Measurements from ENCODE around the gene ICOS.
"Not testable (repeated sequence)": the region's sequence is repeated elsewhere in the genome, so short reads cannot be mapped to it uniquely, and the experiment has no call there.

ICOS gene

GRCh38 chr2:203934711-203935438 lies 1.7 kb upstream of the ICOS start:
- no peaks in the 10 kb centered on the region for H3K9me3 Mint-ChIP-seq
- DNase-seq (ENCODE audit: low spot score): no peak
- peaks cover 43% of the 10 kb centered on the region for H3K4me1 Mint-ChIP-seq (ENCODE audit: low read depth)
- H3K36me3 Mint-ChIP-seq (ENCODE audit: low read depth): peaks cover 27% of the 10 kb centered on the region
- no peaks in the 10 kb centered on the region for H3K27me3 Mint-ChIP-seq (ENCODE audit: low read depth)
- peak overlapping the region; percentile 91 for H3K27ac Mint-ChIP-seq
- peak overlapping the region; percentile 55 for H3K4me3 Mint-ChIP-seq

GRCh38 chr2:203935568-203935967 lies 995 bp upstream of the ICOS start:
- no peak for DNase-seq (ENCODE audit: low spot score)
- peaks cover 34% of the 10 kb centered on the region for H3K36me3 Mint-ChIP-seq (ENCODE audit: low read depth)
- peak overlapping the region; percentile 14 for H3K4me3 Mint-ChIP-seq
- no peak overlapping the region for H3K27ac Mint-ChIP-seq
- H3K27me3 Mint-ChIP-seq (ENCODE audit: low read depth): no peaks in the 10 kb centered on the region
- no peaks in the 10 kb centered on the region for H3K9me3 Mint-ChIP-seq
- peaks cover 50% of the 10 kb centered on the region for H3K4me1 Mint-ChIP-seq (ENCODE audit: low read depth)

GRCh38 chr2:203936949-203937348 lies 386 bp downstream of the ICOS start:
- Mint-ChIP-seq H3K4me1 (ENCODE audit: low read depth) (peaks cover 56% of the 10 kb centered on the region), H3K36me3 (ENCODE audit: low read depth) (peaks cover 45% of the 10 kb centered on the region), H3K27me3 (ENCODE audit: low read depth) (no peaks in the 10 kb centered on the region), H3K4me3 (peak overlapping the region; percentile 100), H3K9me3 (no peaks in the 10 kb centered on the region), H3K27ac (peak overlapping the region; percentile 92)
- DNase-seq (ENCODE audit: low spot score): no peak

- DNase-seq (ENCODE audit: low spot score): no peak
- Mint-ChIP-seq H3K27ac (peak overlapping the region; percentile 92), H3K9me3 (no peaks in the 10 kb centered on the region), H3K36me3 (ENCODE audit: low read depth) (peaks cover 48% of the 10 kb centered on the region), H3K4me1 (ENCODE audit: low read depth) (peaks cover 62% of the 10 kb centered on the region), H3K4me3 (peak overlapping the region; percentile 100), H3K27me3 (ENCODE audit: low read depth) (no peaks in the 10 kb centered on the region)
Measured at GRCh38 chr2:203937788-203938187, 1.2 kb downstream of the ICOS start.

- Mint-ChIP-seq H3K27ac (peak overlapping the region; percentile 88), H3K36me3 (ENCODE audit: low read depth) (peaks cover 68% of the 10 kb centered on the region), H3K4me1 (ENCODE audit: low read depth) (peaks cover 56% of the 10 kb centered on the region), H3K27me3 (ENCODE audit: low read depth) (no peaks in the 10 kb centered on the region), H3K4me3 (peak overlapping the region; percentile 100), H3K9me3 (no peaks in the 10 kb centered on the region)
- DNase-seq (ENCODE audit: low spot score): no peak
Measured at GRCh38 chr2:203940039-203940438, 3.5 kb downstream of the ICOS start.

GRCh38 chr2:203943493-203944382 lies 7.2 kb downstream of the ICOS start:
- peak overlapping the region; percentile 33 for H3K27ac Mint-ChIP-seq
- H3K27me3 Mint-ChIP-seq (ENCODE audit: low read depth); DNase-seq (ENCODE audit: low spot score); H3K9me3 Mint-ChIP-seq: not testable (repeated sequence)
- peak overlapping the region; percentile 71 for H3K4me3 Mint-ChIP-seq
- peaks cover 74% of the 10 kb centered on the region for H3K4me1 Mint-ChIP-seq (ENCODE audit: low read depth)
- peaks cover 72% of the 10 kb centered on the region for H3K36me3 Mint-ChIP-seq (ENCODE audit: low read depth)

DNA sequence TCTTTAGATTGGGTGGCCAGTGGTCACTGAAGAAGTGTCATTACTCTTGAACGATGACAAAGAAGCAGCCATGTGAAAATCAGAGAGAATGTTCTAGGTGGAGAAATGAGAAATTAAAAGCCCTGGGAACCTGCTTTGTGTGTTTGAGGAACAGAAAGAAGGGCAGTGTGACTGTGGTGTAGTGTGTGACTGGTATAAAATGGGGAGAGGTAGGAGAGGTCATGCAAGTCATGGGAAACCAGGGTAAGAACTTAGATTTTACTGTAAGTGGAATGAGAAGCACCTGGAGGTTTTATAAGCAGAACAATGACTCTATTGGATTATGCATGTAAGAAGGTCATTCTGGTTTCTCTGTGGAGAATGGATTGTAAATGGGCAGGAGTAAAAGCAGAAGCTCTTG lies 12.2 kb downstream of the ICOS start:
- DNase-seq (ENCODE audit: low spot score): no peak
- H3K36me3 Mint-ChIP-seq (ENCODE audit: low read depth): peaks cover 45% of the 10 kb centered on the region
- no peaks in the 10 kb centered on the region for H3K27me3 Mint-ChIP-seq (ENCODE audit: low read depth)
- peak overlapping the region; percentile 15 for H3K27ac Mint-ChIP-seq
- peak overlapping the region; percentile 48 for H3K4me3 Mint-ChIP-seq
- H3K9me3 Mint-ChIP-seq: no peaks in the 10 kb centered on the region
- H3K4me1 Mint-ChIP-seq (ENCODE audit: low read depth): peaks cover 70% of the 10 kb centered on the region

DNA sequence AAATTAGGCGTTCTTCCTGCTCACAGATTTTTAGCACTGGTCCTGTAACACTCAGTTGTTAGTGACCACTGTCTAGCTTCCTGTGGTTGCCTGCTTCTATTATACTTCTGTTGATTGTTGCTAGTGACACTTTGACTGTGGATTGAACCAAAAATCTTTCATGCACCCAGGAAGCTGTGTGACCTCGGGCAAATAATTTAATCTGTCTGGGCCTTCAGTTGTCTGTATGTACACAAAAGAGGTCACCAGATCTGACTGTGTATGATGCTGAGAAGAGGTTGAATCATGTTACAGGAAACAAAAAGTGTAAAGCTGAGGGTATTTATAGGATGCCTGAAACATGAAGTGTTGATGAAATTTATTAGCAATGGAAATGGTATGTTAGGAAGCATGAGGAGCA lies 12.7 kb downstream of the ICOS start:
- peak overlapping the region; percentile 48 for H3K4me3 Mint-ChIP-seq
- DNase-seq (ENCODE audit: low spot score): no peak

DNA sequence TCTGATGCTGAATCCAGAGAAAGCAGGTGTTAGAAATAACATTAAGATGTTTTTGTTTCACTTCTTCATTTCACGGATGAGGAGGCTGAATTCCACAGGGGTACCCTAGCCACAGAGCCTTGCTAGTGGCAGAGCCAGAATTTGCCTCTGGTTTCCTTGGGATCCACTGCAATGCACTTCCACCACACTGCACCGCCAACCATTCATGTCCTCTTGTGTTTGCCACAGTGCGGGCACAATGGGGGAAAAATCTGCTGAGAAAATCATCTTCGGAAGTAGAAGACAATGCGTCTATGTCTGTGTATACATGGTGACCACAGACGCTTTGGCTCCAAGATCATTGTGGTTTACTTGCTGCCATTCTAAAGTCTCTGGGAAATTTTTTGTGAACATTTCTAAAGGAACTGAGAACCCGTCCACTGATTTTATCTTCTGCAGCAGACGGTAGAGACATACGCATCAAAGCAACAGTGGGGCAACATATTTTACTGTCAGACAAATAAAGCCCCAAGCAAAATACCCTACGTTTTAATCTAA lies 14.9 kb downstream of the ICOS start:
- Mint-ChIP-seq H3K4me3 (peak overlapping the region; percentile 82), H3K27me3 (ENCODE audit: low read depth) (no peaks in the 10 kb centered on the region), H3K36me3 (ENCODE audit: low read depth) (peaks cover 42% of the 10 kb centered on the region), H3K4me1 (ENCODE audit: low read depth) (peaks cover 62% of the 10 kb centered on the region), H3K27ac (peak overlapping the region; percentile 76), H3K9me3 (no peaks in the 10 kb centered on the region)
- peak; percentile 65 for DNase-seq (ENCODE audit: low spot score)

More for the DNA sequence above, 12.7 kb downstream of the ICOS start:
- peaks cover 68% of the 10 kb centered on the region for H3K4me1 Mint-ChIP-seq (ENCODE audit: low read depth)
- H3K27ac Mint-ChIP-seq: peak overlapping the region; percentile 51
- no peaks in the 10 kb centered on the region for H3K9me3 Mint-ChIP-seq
- peaks cover 41% of the 10 kb centered on the region for H3K36me3 Mint-ChIP-seq (ENCODE audit: low read depth)
- H3K27me3 Mint-ChIP-seq (ENCODE audit: low read depth): no peaks in the 10 kb centered on the region

- Mint-ChIP-seq H3K4me3 (no peak overlapping the region), H3K4me1 (ENCODE audit: low read depth) (peaks cover 17% of the 10 kb centered on the region), H3K27me3 (ENCODE audit: low read depth) (no peaks in the 10 kb centered on the region), H3K36me3 (ENCODE audit: low read depth) (peaks cover 61% of the 10 kb centered on the region), H3K9me3 (no peaks in the 10 kb centered on the region), H3K27ac (no peak overlapping the region)
- no peak for DNase-seq (ENCODE audit: low spot score)
Measured at GRCh38 chr2:203959265-203959664, 22.7 kb downstream of the ICOS start.

DNA sequence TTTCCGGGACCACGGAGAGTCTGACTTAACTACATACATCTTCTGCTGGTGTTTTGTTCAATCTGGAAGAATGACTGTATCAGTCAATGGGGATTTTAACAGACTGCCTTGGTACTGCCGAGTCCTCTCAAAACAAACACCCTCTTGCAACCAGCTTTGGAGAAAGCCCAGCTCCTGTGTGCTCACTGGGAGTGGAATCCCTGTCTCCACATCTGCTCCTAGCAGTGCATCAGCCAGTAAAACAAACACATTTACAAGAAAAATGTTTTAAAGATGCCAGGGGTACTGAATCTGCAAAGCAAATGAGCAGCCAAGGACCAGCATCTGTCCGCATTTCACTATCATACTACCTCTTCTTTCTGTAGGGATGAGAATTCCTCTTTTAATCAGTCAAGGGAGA lies 23.1 kb downstream of the ICOS start:
- Mint-ChIP-seq H3K4me1 (ENCODE audit: low read depth) (peaks cover 14% of the 10 kb centered on the region), H3K36me3 (ENCODE audit: low read depth) (peaks cover 61% of the 10 kb centered on the region), H3K27ac (no peak overlapping the region), H3K27me3 (ENCODE audit: low read depth) (no peaks in the 10 kb centered on the region), H3K9me3 (no peaks in the 10 kb centered on the region), H3K4me3 (no peak overlapping the region)
- DNase-seq (ENCODE audit: low spot score): no peak

DNA sequence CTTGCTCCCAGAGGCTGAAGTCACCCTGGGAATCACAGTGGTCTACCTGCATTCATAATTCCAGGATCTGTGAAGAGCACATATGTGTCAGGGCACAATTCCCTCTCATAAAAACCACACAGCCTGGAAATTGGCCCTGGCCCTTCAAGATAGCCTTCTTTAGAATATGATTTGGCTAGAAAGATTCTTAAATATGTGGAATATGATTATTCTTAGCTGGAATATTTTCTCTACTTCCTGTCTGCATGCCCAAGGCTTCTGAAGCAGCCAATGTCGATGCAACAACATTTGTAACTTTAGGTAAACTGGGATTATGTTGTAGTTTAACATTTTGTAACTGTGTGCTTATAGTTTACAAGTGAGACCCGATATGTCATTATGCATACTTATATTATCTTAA lies 24.2 kb downstream of the ICOS start:
- Mint-ChIP-seq H3K9me3 (no peaks in the 10 kb centered on the region), H3K36me3 (ENCODE audit: low read depth) (peaks cover 51% of the 10 kb centered on the region), H3K4me1 (ENCODE audit: low read depth) (peaks cover 8% of the 10 kb centered on the region), H3K4me3 (no peak overlapping the region), H3K27ac (no peak overlapping the region), H3K27me3 (ENCODE audit: low read depth) (no peaks in the 10 kb centered on the region)
- DNase-seq (ENCODE audit: low spot score): no peak

GRCh38 chr2:203965190-203965589 lies 28.6 kb downstream of the ICOS start:
- H3K27me3 Mint-ChIP-seq (ENCODE audit: low read depth): peaks cover 15% of the 10 kb centered on the region
- not testable (repeated sequence) for H3K27ac Mint-ChIP-seq; DNase-seq (ENCODE audit: low spot score); H3K4me3 Mint-ChIP-seq; H3K9me3 Mint-ChIP-seq; H3K4me1 Mint-ChIP-seq (ENCODE audit: low read depth)
- H3K36me3 Mint-ChIP-seq (ENCODE audit: low read depth): peaks cover 15% of the 10 kb centered on the region

DNA sequence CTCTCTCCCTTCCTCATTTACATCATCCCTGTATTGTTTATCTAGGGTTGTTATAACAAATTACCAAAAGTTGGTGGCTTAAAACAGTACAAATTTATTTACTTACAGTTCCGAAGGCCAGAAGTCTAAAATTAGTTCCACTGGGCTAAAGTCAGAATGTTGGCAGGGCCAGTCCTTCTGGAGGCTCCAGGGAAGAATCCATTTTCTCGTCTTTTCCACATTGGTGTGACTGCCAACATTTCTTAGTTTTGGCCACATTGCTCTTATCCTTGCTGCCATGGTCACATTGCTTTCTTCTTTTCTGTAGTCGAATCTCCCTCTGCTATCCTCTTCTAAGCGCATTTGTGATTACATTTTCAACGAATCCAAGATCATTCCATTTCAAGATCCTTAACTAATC lies 34.7 kb downstream of the ICOS start:
- Mint-ChIP-seq H3K27ac (no peak overlapping the region), H3K4me1 (ENCODE audit: low read depth) (peaks cover 11% of the 10 kb centered on the region), H3K4me3 (no peak overlapping the region), H3K27me3 (ENCODE audit: low read depth) (peaks cover 22% of the 10 kb centered on the region), H3K36me3 (ENCODE audit: low read depth) (peaks cover 3% of the 10 kb centered on the region), H3K9me3 (no peaks in the 10 kb centered on the region)
- no peak for DNase-seq (ENCODE audit: low spot score)
